ENCODE results near the gene PPP6R3. TPM values are rescaled to one million over a fixed set of nuclear protein-coding genes. Genes with fewer than 3 reads are reported as not detected.
"Not testable (repeated sequence)": the region's sequence is repeated elsewhere in the genome, so short reads cannot be mapped to it uniquely, and the experiment has no call there.

PPP6R3 gene
- total RNA-seq, 4 donors from 2014 or later = 103 to 150 (median 119) TPM

- Histone ChIP-seq H3K36me3 (peaks cover 0 to 98% (median 9%) of the 10 kb centered on the region in 3 donors), H3K4me1 (peaks cover 0 to 6% (median under 1%) of the 10 kb centered on the region in 4 donors), H3K4me3 (no peak overlapping the region), H3K9me3 (peaks cover 0 to 27% (median 1%) of the 10 kb centered on the region in 4 donors), H3K27ac (no peak overlapping the region), H3K27me3 (no peaks in the 10 kb centered on the region)
- 88 to 91% methylated on average over 16 to 24 of the region's 24 CpGs for WGBS, 2 donors
- no peak for TF ChIP-seq CTCF (IDR thresholded peaks at IDR 0.05)
- no peak for TF ChIP-seq EP300 (IDR thresholded peaks at IDR 0.05)
- TF ChIP-seq POLR2A (IDR thresholded peaks at IDR 0.05) = no peak
- DNase-seq (ENCODE audit: low spot score in 2 of 2) = no peak
Measured at GRCh38 chr11:68431984-68432645, 28.4 kb upstream of the PPP6R3 start.

GRCh38 chr11:68432874-68433273, 27.7 kb upstream of the PPP6R3 start:
- H3K4me3 ChIP-seq = no peak overlapping the region
- H3K9me3 ChIP-seq = peaks cover 0 to 27% (median 1%) of the 10 kb centered on the region in 4 donors
- TF ChIP-seq EP300 (IDR thresholded peaks at IDR 0.05) (no peak), CTCF (IDR thresholded peaks at IDR 0.05) (no peak), POLR2A (IDR thresholded peaks at IDR 0.05) (no peak)
- no peak overlapping the region for H3K27ac ChIP-seq
- H3K4me1 ChIP-seq = peaks cover 0 to 13% (median 5%) of the 10 kb centered on the region in 4 donors
- no peaks in the 10 kb centered on the region for H3K27me3 ChIP-seq
- WGBS, 2 donors = 87 to 94% methylated on average over 14 to 17 of the region's 17 CpGs
- no peak for DNase-seq (ENCODE audit: low spot score in 2 of 2)
- peaks cover 0 to 91% (median 9%) of the 10 kb centered on the region in 3 donors for H3K36me3 ChIP-seq

- Histone ChIP-seq H3K4me1 (peaks cover 0 to 13% (median 5%) of the 10 kb centered on the region in 4 donors), H3K27me3 (no peaks in the 10 kb centered on the region), H3K27ac (no peak overlapping the region), H3K4me3 (no peak overlapping the region), H3K9me3 (peaks cover 0 to 22% (median 1%) of the 10 kb centered on the region in 4 donors), H3K36me3 (peaks cover 0 to 91% (median 9%) of the 10 kb centered on the region in 3 donors)
- DNase-seq (ENCODE audit: low spot score in 2 of 2) = no peak
- TF ChIP-seq CTCF (IDR thresholded peaks at IDR 0.05) (no peak), POLR2A (IDR thresholded peaks at IDR 0.05) (no peak), EP300 (IDR thresholded peaks at IDR 0.05) (no peak)
- WGBS, 2 donors = 90 to 95% methylated on average over 17 to 31 of the region's 31 CpGs
Measured at GRCh38 chr11:68433541-68433940, 27.0 kb upstream of the PPP6R3 start.

GRCh38 chr11:68434159-68434558, 26.4 kb upstream of the PPP6R3 start:
- Histone ChIP-seq H3K36me3 (peaks cover 0 to 91% (median 8%) of the 10 kb centered on the region in 3 donors), H3K9me3 (peaks cover 0 to 18% (median 1%) of the 10 kb centered on the region in 4 donors), H3K4me1 (peaks cover 0 to 13% (median 5%) of the 10 kb centered on the region in 4 donors)
- not testable (repeated sequence) for DNase-seq (ENCODE audit: low spot score in 2 of 2); H3K27me3 ChIP-seq; H3K27ac ChIP-seq; H3K4me3 ChIP-seq
- 95 to 98% methylated on average over 5 of the region's 5 CpGs for WGBS, 2 donors

GRCh38 chr11:68436162-68436888, 24.2 kb upstream of the PPP6R3 start:
- Histone ChIP-seq H3K36me3 (peaks cover 0 to 90% (median 0%) of the 10 kb centered on the region in 3 donors), H3K27ac (no peak overlapping the region), H3K4me3 (no peak overlapping the region), H3K4me1 (peaks cover 0 to 15% (median 6%) of the 10 kb centered on the region in 4 donors), H3K27me3 (no peaks in the 10 kb centered on the region), H3K9me3 (no peaks in the 10 kb centered on the region)
- no peak for DNase-seq (ENCODE audit: low spot score in 2 of 2)
- WGBS, 2 donors = 85% methylated on average over 14 to 15 of the region's 16 CpGs
- TF ChIP-seq EP300 (IDR thresholded peaks at IDR 0.05) (no peak), POLR2A (IDR thresholded peaks at IDR 0.05) (no peak), CTCF (IDR thresholded peaks at IDR 0.05) (no peak)
